Loucy (cell line): ENCODE measurements around the gene HSD3B7.

Experiments
- H2AFZ ChIP-seq: fragments of 200-600 bp; sonication (generic); 2 replicates; pipeline ENCODE4 v1.6.0; 2016; ENCODE audit warnings: antibody characterized with exemption, mild to moderate bottlenecking, low read length, moderate library complexity
- H3F3A ChIP-seq: fragments of 200-600 bp; 2 replicates; pipeline ENCODE4 v1.6.0; 2016; ENCODE audit warnings: antibody characterized with exemption, low read depth, mild to moderate bottlenecking
- H3K27me3 ChIP-seq: fragments of 200-600 bp; sonication (generic); 2 replicates; pipeline ENCODE4 v1.6.1; 2014; ENCODE audit warnings: low read length, mild to moderate bottlenecking; ENCODE audit not compliant: insufficient read depth, poor library complexity, severe bottlenecking
- H3K36me3 ChIP-seq: fragments of 200-600 bp; sonication (generic); 2 replicates; pipeline ENCODE4 v1.6.1; 2016; ENCODE audit warnings: low read length; ENCODE audit not compliant: insufficient read depth
- H3K4me1 ChIP-seq: fragments of 200-600 bp; sonication (generic); 2 replicates; pipeline ENCODE4 v1.5.1; 2014; ENCODE audit warnings: low read length, mild to moderate bottlenecking; ENCODE audit not compliant: insufficient read depth, poor library complexity, severe bottlenecking
- H3K4me2 ChIP-seq: fragments of 200-600 bp; sonication (generic); 2 replicates; pipeline ENCODE4 v1.6.0; 2014; ENCODE audit warnings: antibody characterized with exemption, low read length, low read depth, mild to moderate bottlenecking; ENCODE audit not compliant: poor library complexity, severe bottlenecking
- H3K4me3 ChIP-seq: fragments of 200-600 bp; sonication (generic); 2 replicates; pipeline ENCODE4 v1.5.1; 2014; ENCODE audit warnings: low read length, mild to moderate bottlenecking, mixed read lengths; ENCODE audit not compliant: poor library complexity, severe bottlenecking
- H3K79me2 ChIP-seq: fragments of 200-600 bp; sonication (generic); 2 replicates; pipeline ENCODE4 v1.6.1; 2014; ENCODE audit warnings: low read length; ENCODE audit not compliant: insufficient read depth
- H3K9ac ChIP-seq: fragments of 200-600 bp; sonication (generic); 2 replicates; pipeline ENCODE4 v1.6.0; 2014; ENCODE audit warnings: mild to moderate bottlenecking, low read depth, low read length, moderate library complexity; ENCODE audit not compliant: poor library complexity, severe bottlenecking
- H3K9me2 ChIP-seq: fragments of 200-600 bp; sonication (generic); replicated peaks from 2 replicates; pipeline ENCODE4 v1.6.1; 2016; ENCODE audit warnings: low read depth, low read length, mixed read lengths
- H3K9me3 ChIP-seq: fragments of 200-600 bp; sonication (generic); 2 replicates; pipeline ENCODE4 v1.6.1; 2014; ENCODE audit warnings: mild to moderate bottlenecking, antibody characterized with exemption, low read length, low read depth; ENCODE audit not compliant: insufficient read depth
- H4K20me1 ChIP-seq: fragments of 200-600 bp; sonication (generic); 2 replicates; pipeline ENCODE4 v1.6.0; 2014; ENCODE audit warnings: antibody characterized with exemption, low read length, mild to moderate bottlenecking; ENCODE audit not compliant: insufficient read depth, poor library complexity, severe bottlenecking
- CTCF ChIP-seq: fragments of 200-600 bp; sonication (generic); conservative IDR thresholded peaks from 2 replicates; pipeline ENCODE4 v1.5.1; 2014; ENCODE audit warnings: mild to moderate bottlenecking, antibody characterized with exemption, low read length
- EZH2phosphoT487 ChIP-seq: fragments of 200-600 bp; IDR thresholded peaks from 2 replicates; pipeline ENCODE4 v1.6.1; 2018; ENCODE audit warnings: antibody characterized with exemption, mild to moderate bottlenecking, moderate library complexity, borderline replicate concordance

The HSD3B7 gene

DNA sequence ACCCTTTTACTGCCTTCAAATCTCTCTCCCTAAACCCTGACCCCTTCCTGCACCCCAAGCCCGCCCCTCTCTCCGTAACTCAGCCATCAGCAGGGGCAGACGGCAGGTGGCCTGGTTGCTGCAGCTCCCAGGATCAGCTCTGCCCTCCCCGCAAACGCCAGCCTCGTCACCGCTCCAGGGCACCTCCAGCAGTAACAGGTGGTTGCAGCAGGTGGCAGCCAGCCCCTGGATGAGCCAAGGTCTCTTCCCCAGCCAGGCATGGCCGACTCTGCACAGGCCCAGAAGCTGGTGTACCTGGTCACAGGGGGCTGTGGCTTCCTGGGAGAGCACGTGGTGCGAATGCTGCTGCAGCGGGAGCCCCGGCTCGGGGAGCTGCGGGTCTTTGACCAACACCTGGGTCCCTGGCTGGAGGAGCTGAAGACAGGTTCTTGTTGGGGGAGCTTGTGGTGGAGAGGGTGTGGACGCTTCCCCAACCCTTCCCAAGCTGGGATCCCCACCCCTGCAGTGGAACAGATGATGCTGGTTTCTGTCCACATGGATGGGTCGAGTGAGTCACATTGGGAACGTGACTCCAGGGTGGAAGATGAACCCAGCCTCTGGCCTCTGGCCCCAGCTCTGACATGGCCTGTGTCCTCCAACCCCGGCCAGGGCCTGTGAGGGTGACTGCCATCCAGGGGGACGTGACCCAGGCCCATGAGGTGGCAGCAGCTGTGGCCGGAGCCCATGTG lies 558 bp downstream of the HSD3B7 start:
- no peak for TF ChIP-seq CTCF
- H3K4me2 ChIP-seq: no peak overlapping the region
- no peaks in the 10 kb centered on the region for H4K20me1 ChIP-seq
- no peak overlapping the region for H3K9ac ChIP-seq
- H3K36me3 ChIP-seq: peaks cover 26% of the 10 kb centered on the region; the same call in 1 of the 2 replicates
- H3K4me3 ChIP-seq: no peak overlapping the region
- H3K4me1 ChIP-seq: no peaks in the 10 kb centered on the region
- H3K9me2 ChIP-seq: no peaks in the 10 kb centered on the region
- H3K79me2 ChIP-seq: no peaks in the 10 kb centered on the region
- H3K27me3 ChIP-seq: no peaks in the 10 kb centered on the region
- H3K9me3 ChIP-seq: no peaks in the 10 kb centered on the region
- H3F3A ChIP-seq: no peaks in the 10 kb centered on the region
- H2AFZ ChIP-seq: no peak overlapping the region

DNA sequence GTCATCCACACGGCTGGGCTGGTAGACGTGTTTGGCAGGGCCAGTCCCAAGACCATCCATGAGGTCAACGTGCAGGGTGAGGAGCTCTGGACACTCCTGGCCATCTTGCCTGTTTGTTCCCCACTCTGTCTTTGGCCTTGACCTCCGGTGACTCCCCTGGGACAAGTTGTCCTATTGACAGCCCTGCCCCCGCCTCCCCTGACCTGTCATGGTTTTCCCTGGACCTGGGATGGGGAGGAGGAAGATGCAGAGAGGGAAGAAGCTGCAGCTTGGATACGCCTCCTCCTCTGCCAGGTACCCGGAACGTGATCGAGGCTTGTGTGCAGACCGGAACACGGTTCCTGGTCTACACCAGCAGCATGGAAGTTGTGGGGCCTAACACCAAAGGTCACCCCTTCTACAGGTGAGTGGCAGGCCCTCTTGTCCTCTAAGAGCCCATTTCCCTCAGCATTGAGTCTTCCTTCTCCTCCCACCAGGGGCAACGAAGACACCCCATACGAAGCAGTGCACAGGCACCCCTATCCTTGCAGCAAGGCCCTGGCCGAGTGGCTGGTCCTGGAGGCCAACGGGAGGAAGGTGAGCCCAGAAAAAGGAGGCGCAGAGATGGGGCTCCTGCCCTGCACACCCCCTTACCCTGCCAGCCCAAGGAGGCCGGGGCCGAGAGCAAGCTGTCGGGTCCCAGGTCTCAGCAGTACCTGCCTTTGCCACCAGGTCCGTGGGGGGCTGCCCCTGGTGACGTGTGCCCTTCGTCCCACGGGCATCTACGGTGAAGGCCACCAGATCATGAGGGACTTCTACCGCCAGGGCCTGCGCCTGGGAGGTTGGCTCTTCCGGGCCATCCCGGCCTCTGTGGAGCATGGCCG lies 1.4 kb downstream of the HSD3B7 start:
- no peak overlapping the region for H2AFZ ChIP-seq
- H3K4me2 ChIP-seq: no peak overlapping the region
- no peaks in the 10 kb centered on the region for H3K9me2 ChIP-seq
- H3K4me1 ChIP-seq: no peaks in the 10 kb centered on the region
- H3K4me3 ChIP-seq: no peak overlapping the region
- H3F3A ChIP-seq: no peaks in the 10 kb centered on the region
- H3K27me3 ChIP-seq: no peaks in the 10 kb centered on the region
- no peaks in the 10 kb centered on the region for H3K9me3 ChIP-seq
- H3K9ac ChIP-seq: no peak overlapping the region
- no peaks in the 10 kb centered on the region for H3K79me2 ChIP-seq
- no peaks in the 10 kb centered on the region for H4K20me1 ChIP-seq
- TF ChIP-seq CTCF: no peak
- TF ChIP-seq EZH2phosphoT487: no peak
- H3K36me3 ChIP-seq: peaks cover 20% of the 10 kb centered on the region; the same call in 1 of the 2 replicates

- Histone ChIP-seq H3K9me3 (no peaks in the 10 kb centered on the region), H3K36me3 (peaks cover 11% of the 10 kb centered on the region; the same call in 1 of the 2 replicates), H3K9me2 (no peaks in the 10 kb centered on the region), H3K4me1 (no peaks in the 10 kb centered on the region), H3K9ac (no peak overlapping the region), H3K4me3 (no peak overlapping the region), H4K20me1 (no peaks in the 10 kb centered on the region), H3K27me3 (no peaks in the 10 kb centered on the region), H2AFZ (no peak overlapping the region), H3K4me2 (no peak overlapping the region), H3K79me2 (no peaks in the 10 kb centered on the region), H3F3A (no peaks in the 10 kb centered on the region)
- TF ChIP-seq CTCF (no peak), EZH2phosphoT487 (no peak)
Measured at GRCh38 chr16:30987581-30988190, 2.7 kb downstream of the HSD3B7 start.
